Esophagus muscularis mucosa (tissue), 4 donors: ENCODE measurements around the gene CEMP1. TPM values are rescaled to one million over a fixed set of nuclear protein-coding genes. Genes with fewer than 3 reads are reported as not detected.

Source experiments
- DNase-seq: peaks from one replicate; pipeline ENCODE4 v3.0.0-alpha.2; 2017; ENCODE audit errors: extremely low spot score
- H3K27ac ChIP-seq, 4 donors: fragments of 200-600 bp; sonication (generic); replicated peaks in 1 of 4; 1 replicate in 3 of 4; 2 replicates in 1 of 4; pipeline ENCODE4 v1.5.1; 2016 to 2019; ENCODE audit warnings: mild to moderate bottlenecking in 1 of 4
- H3K27me3 ChIP-seq, 4 donors: fragments of 200-600 bp; sonication (generic); one replicate each; pipeline versions ENCODE4 v1.5.1 to v1.6.0; 2016 to 2019
- H3K36me3 ChIP-seq, 4 donors: fragments of 200-600 bp; sonication (generic); one replicate each; pipeline ENCODE4 v1.5.1; 2016 to 2019
- H3K4me1 ChIP-seq, 4 donors: fragments of 200-600 bp; sonication (generic); one replicate each; pipeline ENCODE4 v1.5.1; 2016 to 2019
- H3K4me3 ChIP-seq, 4 donors: fragments of 200-600 bp; sonication (generic); 1 replicate in 2 of 4; 2 replicates in 2 of 4; pipeline ENCODE4 v1.5.1; 2016 to 2019; ENCODE audit warnings: mild to moderate bottlenecking in 4 of 4, moderate library complexity in 1 of 4
- H3K9me3 ChIP-seq, 4 donors: fragments of 200-600 bp; sonication (generic); 1 replicate in 3 of 4; 2 replicates in 1 of 4; pipeline ENCODE4 v1.5.1; 2016 to 2019
- EP300 ChIP-seq: sonication (generic); formaldehyde crosslinking; IDR thresholded peaks from one replicate; pipeline ENCODE4 v1.6.1; 2017; ENCODE audit warnings: antibody characterized with exemption
- POLR2A ChIP-seq: fragments of 450-650 bp; IDR thresholded peaks from one replicate; pipeline ENCODE4 v1.6.1; 2017; ENCODE audit warnings: antibody characterized with exemption, moderate library complexity, mild to moderate bottlenecking, low read depth
- POLR2AphosphoS5 ChIP-seq, 2 donors: sonication (generic); formaldehyde crosslinking; IDR thresholded peaks; one replicate each; pipeline ENCODE4 v1.6.1; 2017; ENCODE audit warnings: antibody characterized with exemption in 2 of 2
- WGBS: methylation state at CpG from one replicate; pipeline ENCODE4 v1.1.5; 2018; 5-methylcytosine and 5-hydroxymethylcytosine counted together
- intact Hi-C: fragments of 100-400 bp; cut with DNase I; formaldehyde crosslinking; loops from one replicate; pipeline ENCODE4 v1.15.1; 2023
- total RNA-seq, 4 donors: library from RNA; depleted of rRNA; stranded (reverse); fragments of >200 nt; gene quantifications; one replicate each; pipeline versions ENCODE4 v1.1.0 to v1.2.1, GENCODE V29; 2016
- TF ChIP-seq, protein P1 (sequence below), 3 experiments: fragments of 200-600 bp in 2 of 3; fragments of 450-650 bp in 1 of 3; sonication (generic) in 2 of 3; IDR thresholded peaks; one replicate each; pipeline ENCODE4 v1.5.1; 2017 to 2019; ENCODE audit warnings: antibody characterized with exemption in 3 of 3, mild to moderate bottlenecking in 2 of 3, moderate library complexity in 1 of 3

CEMP1 gene
- total RNA-seq, 4 donors from 2014 or later, result not detected

DNA sequence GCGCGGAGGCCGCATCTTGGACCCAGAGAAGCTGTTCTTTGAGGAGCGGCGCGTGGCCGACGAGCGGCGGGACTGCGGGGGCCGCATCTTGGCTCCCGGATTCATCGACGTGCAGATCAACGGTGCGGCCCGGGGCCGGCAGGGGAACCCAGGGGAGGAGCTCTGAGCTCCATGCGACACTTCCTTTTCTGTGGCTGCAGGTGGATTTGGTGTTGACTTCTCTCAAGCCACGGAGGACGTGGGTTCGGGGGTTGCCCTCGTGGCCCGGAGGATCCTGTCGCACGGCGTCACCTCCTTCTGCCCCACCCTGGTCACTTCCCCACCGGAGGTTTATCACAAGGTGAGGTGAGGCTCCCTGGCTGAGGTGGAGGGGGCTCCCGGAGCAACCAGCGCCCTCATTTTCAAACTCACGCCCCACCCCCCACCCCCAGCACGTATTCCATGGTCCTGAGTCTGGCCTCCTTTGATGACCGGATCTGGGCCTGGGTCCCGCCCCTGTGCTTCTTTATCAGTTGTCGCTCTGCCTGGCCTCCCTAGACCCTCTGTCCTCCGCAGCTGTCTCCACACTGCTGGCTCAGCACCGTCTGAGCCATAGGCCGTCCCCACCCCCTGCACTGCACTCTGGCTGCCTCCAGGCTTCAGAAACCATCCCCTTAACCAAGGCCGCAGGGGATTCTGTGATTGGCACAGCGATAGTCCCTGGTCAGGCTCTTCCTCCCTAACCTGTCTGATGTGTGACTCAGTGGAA is 10.2 kb downstream of the CEMP1 start:
- no peaks in the 10 kb centered on the region for H3K27me3 ChIP-seq
- no peaks in the 10 kb centered on the region for H3K9me3 ChIP-seq
- peaks cover 48 to 56% (median 54%) of the 10 kb centered on the region in 4 donors for H3K4me1 ChIP-seq
- peaks cover 0 to 50% (median 45%) of the 10 kb centered on the region in 4 donors for H3K36me3 ChIP-seq
- intact Hi-C loops, result no loop called here
- WGBS, result 25% methylated on average over 29 of the region's 41 CpGs
- peak overlapping the region; percentile 92 to 100 (median 98) for H3K27ac ChIP-seq
- DNase-seq, result no peak
- peak overlapping the region; percentile 65 to 87 (median 73) for H3K4me3 ChIP-seq
- TF ChIP-seq POLR2A, result no peak
- TF ChIP-seq POLR2AphosphoS5 (IDR thresholded peaks at IDR 0.05), result no peak

DNA sequence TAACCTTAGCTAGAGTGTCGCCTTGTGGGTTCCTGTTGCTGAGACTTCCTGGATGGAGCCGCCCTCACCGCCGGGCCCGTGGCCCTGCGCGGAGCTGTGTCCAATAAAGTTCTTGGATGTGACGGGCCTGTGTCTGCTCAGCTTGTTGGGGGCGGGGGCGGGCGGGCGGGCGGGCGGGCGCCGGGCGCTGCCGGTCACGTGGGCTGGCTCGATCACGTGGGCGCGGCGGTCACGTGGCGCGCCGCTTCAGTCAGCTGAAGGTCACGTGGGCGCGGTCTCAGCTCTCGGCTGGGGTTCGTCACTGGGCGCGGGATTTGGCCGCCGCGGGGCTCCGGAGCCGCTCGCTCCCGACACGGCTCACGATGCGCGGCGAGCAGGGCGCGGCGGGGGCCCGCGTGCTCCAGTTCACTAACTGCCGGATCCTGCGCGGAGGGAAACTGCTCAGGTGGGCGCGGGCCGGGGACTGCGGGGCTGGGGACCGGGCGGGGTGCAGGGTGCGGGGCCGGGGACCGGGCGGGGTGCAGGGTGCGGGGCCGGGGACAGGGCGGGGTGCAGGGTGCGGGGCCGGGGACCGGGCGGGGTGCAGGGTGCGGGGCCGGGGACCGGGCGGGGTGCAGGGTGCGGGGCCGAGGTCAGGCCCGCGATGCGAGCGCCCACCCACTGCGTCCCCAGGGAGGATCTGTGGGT is 11.0 kb downstream of the CEMP1 start, which contains the start of gene AMDHD2:
Gene AMDHD2 (plus strand): TSS at position 275 of the 687 bp plus-strand sequence. CDS start 88 bp downstream, at position 363.
- 0% methylated on average over 32 of the region's 83 CpGs for WGBS
- H3K36me3 ChIP-seq, result peaks cover 0 to 43% (median 38%) of the 10 kb centered on the region in 4 donors
- H3K4me1 ChIP-seq, result peaks cover 55 to 63% (median 60%) of the 10 kb centered on the region in 4 donors
- no peaks in the 10 kb centered on the region for H3K27me3 ChIP-seq
- H3K27ac ChIP-seq, result peak within 1 kb of the TSS; percentile 92 to 100 (median 98)
- TF ChIP-seq, protein P1, sequence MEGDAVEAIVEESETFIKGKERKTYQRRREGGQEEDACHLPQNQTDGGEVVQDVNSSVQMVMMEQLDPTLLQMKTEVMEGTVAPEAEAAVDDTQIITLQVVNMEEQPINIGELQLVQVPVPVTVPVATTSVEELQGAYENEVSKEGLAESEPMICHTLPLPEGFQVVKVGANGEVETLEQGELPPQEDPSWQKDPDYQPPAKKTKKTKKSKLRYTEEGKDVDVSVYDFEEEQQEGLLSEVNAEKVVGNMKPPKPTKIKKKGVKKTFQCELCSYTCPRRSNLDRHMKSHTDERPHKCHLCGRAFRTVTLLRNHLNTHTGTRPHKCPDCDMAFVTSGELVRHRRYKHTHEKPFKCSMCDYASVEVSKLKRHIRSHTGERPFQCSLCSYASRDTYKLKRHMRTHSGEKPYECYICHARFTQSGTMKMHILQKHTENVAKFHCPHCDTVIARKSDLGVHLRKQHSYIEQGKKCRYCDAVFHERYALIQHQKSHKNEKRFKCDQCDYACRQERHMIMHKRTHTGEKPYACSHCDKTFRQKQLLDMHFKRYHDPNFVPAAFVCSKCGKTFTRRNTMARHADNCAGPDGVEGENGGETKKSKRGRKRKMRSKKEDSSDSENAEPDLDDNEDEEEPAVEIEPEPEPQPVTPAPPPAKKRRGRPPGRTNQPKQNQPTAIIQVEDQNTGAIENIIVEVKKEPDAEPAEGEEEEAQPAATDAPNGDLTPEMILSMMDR (IDR thresholded peaks at IDR 0.05), result no peak
- TF ChIP-seq EP300, result no peak
- TF ChIP-seq POLR2AphosphoS5 (IDR thresholded peaks at IDR 0.05), result peak; percentile 83 to 93
- TF ChIP-seq POLR2A, result no peak
- H3K4me3 ChIP-seq, result peak within 1 kb of the TSS; percentile 65 to 87 (median 73)
- intact Hi-C loops, result no loop called here
- DNase-seq, result peak; percentile 98
- H3K9me3 ChIP-seq, result no peaks in the 10 kb centered on the region

DNA sequence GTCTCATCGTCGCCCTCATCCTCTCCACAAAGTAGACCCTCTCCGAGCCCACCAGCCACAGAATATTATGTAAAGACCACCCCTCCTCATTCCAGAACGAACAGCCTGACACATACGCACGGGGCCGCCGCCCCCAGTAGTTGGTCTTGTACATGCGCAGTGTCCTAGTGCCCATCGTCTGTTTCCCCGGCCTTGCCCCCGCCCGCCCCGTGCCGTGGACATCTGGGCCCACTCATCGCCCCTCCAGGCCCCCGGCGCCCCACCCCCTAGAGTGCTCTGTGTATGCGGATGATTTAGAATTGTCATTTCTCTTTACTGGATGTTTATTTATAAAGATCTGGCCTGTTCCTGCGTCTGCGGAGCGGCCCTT is 11.5 kb downstream of the CEMP1 start:
- Histone ChIP-seq H3K27ac (peak overlapping the region; percentile 92 to 100 (median 98)), H3K4me3 (peak overlapping the region; percentile 65 to 87 (median 73)), H3K27me3 (peaks cover 0 to 2% (median 0%) of the 10 kb centered on the region in 4 donors), H3K4me1 (peaks cover 61 to 68% (median 65%) of the 10 kb centered on the region in 4 donors), H3K9me3 (no peaks in the 10 kb centered on the region), H3K36me3 (peaks cover 0 to 37% (median 33%) of the 10 kb centered on the region in 4 donors)
- no peak for TF ChIP-seq EP300
- TF ChIP-seq POLR2AphosphoS5 (IDR thresholded peaks at IDR 0.05), result no peak
- TF ChIP-seq POLR2A, result no peak
- TF ChIP-seq, protein P1 (IDR thresholded peaks at IDR 0.05), result no peak
- DNase-seq, result no peak
- WGBS, result 45% methylated on average over 21 of the region's 22 CpGs
- intact Hi-C loops, result no loop called here

DNA sequence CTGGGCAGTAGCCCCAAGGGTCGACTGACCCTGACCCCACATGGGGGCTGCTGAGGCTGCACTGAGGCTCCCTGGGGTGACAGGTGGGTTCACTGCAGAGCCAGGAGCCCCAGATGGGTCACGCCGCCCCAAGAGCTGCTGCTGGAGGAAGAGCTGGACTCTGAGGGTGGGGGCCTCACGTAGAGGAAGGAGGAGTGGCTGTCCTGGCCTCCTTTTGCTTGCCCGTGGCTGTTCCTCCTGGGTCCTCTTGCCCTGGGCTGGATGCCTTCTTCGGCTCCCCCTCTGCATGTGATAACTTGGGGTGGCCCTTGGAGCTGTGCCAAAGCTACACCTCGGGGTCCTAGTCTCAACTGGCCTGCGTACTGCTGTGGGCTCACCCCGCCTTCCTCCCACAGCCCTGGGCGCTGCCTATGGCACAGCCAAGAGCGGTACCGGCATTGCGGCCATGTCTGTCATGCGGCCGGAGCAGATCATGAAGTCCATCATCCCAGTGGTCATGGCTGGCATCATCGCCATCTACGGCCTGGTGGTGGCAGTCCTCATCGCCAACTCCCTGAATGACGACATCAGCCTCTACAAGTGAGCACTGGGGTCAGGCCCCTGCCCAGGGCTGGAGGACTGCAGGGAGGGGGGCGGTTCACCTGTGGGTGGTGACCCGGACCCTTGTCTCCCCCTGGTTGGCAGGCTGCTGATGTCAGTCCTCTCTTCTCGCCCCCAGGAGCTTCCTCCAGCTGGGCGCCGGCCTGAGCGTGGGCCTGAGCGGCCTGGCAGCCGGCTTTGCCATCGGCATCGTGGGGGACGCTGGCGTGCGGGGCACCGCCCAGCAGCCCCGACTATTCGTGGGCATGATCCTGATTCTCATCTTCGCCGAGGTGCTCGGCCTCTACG is 12.1 kb downstream of the CEMP1 start:
- TF ChIP-seq, protein P1 (IDR thresholded peaks at IDR 0.05), result no peak
- no peak for TF ChIP-seq EP300
- no peak for TF ChIP-seq POLR2AphosphoS5 (IDR thresholded peaks at IDR 0.05)
- TF ChIP-seq POLR2A, result no peak
- Histone ChIP-seq H3K4me3 (peak overlapping the region; percentile 65 to 87 (median 73)), H3K27me3 (peaks cover 0 to 5% (median 0%) of the 10 kb centered on the region in 4 donors), H3K27ac (peak overlapping the region; percentile 92 to 100 (median 98)), H3K36me3 (peaks cover 0 to 31% (median 27%) of the 10 kb centered on the region in 4 donors), H3K9me3 (no peaks in the 10 kb centered on the region), H3K4me1 (peaks cover 61 to 68% (median 67%) of the 10 kb centered on the region in 4 donors)
- WGBS, result 82% methylated on average over 34 of the region's 39 CpGs
- intact Hi-C loops, result no loop called here
- DNase-seq, result no peak
